NCI-H2029 treated with DMSO at 0.1 percent for 48 hours (cell line): ENCODE measurements around the gene UTP4.
"Not testable (repeated sequence)": the region's sequence is repeated elsewhere in the genome, so short reads cannot be mapped to it uniquely, and the experiment has no call there.

ENCODE experiments used
- DNase-seq: peaks from one replicate; lab custom pipeline; 2025; lab: John Stamatoyannopoulos, UW

Gene UTP4

GRCh38 chr16:69131167-69131838 is 1.1 kb upstream of the UTP4 start:
- DNase-seq, result no peak

DNA sequence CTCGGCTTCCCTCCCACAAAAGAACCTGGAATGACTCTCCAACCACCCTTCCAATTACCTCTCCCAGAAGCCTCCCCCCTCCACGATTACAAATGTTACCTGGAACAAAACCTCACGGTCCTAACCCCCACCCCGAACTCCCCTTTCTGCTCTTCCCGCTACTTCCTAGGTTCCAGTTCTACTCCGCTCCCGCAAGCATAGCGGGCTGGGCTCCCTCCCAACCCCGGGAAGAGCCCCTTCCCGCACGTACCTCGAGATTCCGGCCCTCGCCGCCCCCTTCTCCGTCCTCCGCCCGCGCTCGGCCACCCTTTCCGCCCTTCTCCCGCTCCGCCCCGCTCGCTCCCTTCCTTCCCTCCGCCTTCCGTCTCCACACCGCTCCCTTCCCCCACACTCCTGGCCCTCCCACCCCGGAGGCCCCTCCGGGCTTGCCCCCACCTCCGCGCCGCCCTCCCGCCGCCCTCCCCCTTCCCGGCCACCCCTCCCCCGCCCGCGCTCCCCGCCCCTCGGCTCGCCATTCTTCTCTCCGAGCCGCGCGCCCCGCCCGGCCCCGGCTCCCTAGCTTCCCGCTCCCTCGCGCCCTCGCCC is 518 bp upstream of the UTP4 start:
- no peak for DNase-seq

DNA sequence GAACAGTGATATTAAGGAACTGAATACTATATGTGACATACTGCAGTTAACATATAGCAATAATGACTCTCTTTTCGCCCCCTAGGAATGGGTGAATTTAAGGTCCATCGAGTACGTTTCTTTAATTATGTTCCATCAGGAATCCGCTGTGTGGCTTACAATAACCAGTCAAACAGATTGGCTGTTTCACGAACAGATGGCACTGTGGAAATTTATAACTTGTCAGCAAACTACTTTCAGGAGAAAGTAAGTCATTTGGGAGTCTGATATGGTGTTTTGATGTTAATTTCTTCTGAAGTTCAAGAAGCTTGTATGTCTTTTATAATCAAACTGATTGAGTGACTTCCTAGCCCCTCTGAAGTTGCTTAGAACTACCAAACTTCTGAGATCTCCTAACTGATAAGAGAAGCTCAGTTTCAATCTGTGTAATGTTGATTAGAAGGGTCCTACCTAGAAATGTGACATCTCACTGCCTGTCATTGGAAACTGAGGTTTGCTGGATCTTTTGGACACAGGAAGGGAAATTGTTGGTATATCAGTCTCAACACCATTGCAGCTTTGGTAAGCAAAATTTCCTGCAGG is 1.0 kb downstream of the UTP4 start:
- no peak for DNase-seq

DNA sequence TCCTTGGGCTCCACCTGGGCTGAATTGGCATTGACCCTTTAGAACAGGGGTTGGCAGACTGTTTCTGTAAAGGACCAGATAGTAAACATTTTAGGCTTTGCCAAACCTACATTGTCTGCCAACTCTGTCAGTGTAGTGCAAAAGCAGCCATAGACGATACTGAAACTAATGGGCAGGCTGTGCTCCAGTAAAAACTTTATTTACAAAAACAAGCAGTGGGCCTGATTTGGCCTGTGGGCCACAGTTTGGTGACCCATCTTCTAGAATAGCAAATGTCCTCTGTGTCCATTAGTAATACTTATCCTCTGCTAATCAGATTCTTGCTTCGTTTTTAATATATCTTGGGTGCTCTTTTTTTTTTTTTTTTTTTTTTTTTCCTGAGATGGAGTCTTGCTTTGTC is 6.2 kb downstream of the UTP4 start:
- no peak for DNase-seq

DNA sequence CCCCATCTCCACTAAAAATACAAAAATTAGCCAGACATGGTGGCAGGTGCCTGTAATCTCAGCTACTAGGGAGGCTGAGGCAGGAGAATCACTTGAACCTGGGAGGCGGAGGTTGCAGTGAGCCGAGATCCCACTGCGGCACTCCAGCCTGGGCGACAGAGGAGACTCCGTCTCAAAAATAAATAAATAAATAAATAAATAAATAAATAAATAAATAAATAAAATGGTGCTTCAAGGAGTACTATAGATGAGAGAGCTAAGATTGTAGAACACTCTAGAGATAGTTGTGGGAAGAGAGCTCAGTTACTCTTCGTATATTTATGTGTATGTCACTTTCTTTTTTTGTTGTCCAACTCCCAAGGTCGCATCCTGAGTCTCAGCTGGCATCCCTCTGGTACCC is 7.0 kb downstream of the UTP4 start:
- not testable (repeated sequence) for DNase-seq

GRCh38 chr16:69141014-69141413 is 8.6 kb downstream of the UTP4 start:
- no peak for DNase-seq

DNA sequence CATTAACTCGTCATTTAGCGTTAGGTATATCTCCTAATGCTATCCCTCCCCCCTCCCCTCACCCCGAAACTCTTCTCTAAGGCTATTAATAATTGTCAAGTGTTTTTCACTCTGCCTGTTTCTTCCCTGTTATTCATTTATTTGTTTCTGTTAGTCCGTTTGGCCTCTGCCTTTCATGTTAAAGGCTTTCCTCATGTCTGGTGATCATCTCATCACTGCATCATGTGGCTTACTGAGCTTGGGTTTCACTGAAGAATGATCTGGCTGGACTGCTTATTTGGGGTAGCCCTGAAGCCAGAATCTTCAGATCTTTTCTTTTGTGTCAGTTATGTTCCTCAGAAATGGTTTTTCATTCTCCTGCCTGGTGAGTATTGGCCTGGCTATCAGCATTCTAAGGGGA is 9.5 kb downstream of the UTP4 start:
- DNase-seq, result no peak

- DNase-seq, result no peak
Measured at GRCh38 chr16:69143116-69143515, 10.7 kb downstream of the UTP4 start.

DNA sequence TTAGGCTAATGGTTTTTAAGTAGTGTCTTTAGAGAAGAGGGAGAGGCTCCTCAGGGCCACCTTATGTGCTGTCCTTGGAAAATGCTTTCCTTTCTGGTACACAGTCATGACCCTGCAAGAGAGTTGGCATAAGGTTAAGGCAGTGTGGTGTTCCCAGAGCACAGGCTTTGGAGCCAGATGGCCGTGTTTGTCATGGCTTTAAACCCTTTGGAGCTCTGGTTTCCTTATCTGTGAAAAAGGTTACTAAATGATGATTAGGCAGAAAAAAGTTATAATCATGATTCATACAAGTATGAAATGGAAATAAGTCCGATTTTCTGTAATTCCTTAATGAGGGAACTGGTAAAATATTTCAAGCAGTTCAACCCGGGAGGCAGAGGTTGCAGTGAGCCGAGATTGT is 13.2 kb downstream of the UTP4 start:
- DNase-seq, result no peak

GRCh38 chr16:69149621-69150020 is 17.2 kb downstream of the UTP4 start:
- not testable (repeated sequence) for DNase-seq

DNA sequence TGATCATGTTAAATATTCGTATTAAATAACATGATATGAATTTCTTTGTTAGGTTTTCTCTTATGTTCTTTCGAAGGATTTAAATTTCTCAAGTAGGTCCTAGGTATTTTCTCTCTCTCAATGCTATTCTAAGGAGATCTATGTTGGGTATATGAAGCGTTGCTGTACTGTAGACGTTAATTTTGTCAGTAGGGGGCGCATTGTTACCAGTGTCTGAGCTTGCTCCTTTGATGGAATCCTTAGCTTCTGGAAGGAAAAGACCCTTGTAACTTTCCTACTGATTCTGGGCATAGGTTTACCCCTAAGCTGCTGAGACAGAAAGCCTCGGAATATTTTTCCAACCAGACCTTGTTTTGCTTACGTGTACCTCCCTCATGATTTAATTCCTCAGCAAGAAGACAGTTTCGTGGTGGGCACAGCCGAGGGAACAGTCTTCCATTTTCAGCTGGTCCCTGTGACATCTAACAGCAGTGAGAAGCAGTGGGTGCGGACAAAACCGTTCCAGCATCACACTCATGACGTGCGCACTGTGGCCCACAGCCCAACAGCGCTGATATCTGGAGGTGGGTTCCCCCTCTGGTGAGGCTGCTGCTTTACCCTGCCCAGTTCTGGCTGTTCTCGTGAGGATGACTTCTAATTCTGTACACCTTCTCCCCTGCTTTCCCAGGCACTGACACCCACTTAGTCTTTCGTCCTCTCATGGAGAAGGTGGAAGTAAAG is 17.9 kb downstream of the UTP4 start:
- peak; percentile 27 for DNase-seq

- DNase-seq, result no peak
Measured at GRCh38 chr16:69157196-69157595, 24.7 kb downstream of the UTP4 start.

GRCh38 chr16:69160192-69160591 is 27.7 kb downstream of the UTP4 start:
- DNase-seq, result no peak

GRCh38 chr16:69165584-69165983 is 33.1 kb downstream of the UTP4 start:
- DNase-seq, result no peak

- no peak for DNase-seq
Measured at GRCh38 chr16:69166221-69166833, 33.9 kb downstream of the UTP4 start.

DNA sequence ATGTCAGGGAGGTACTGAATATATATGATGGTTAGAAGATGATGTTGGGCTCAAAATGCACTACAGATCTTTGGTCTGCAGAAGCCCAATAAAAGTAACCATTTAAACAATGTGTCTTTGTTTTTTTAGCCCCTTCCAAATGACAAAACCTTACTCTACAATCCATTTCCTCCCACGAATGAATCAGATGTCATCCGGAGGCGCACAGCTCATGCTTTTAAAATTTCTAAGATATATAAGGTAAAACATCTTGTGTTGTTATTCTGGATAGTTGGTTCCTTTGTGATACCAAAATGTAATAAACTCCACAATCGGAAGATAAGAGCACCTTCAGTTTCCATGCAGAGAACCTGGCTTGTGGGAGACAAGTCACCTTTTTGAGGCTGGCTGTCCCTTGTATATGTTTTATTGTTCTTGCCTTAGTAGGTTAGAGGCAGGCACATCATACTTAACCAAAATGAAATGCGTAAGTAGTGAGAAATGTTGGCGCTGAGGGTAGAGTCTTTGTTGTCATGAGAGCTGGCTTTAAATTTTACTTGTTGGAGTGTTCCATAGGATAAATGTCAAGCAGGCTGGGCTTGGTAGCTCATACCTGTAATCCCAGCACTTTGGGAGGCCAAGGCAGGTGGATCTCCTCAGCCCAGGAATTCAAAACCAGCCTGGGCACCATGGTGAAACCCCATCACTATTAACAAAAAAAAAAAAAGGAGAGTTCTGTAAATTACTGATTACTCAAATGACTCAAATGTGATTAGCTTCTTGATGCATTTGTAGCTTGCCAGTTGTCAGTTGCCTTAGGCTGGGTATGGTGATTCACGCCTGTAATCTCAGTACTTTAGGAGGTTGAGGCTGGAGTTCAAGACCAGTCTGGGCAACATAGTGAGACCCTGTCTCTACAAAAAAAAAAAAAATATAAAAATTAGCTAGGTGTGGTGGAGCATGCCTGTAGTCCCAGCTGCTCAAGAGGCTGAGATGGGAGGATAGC is 34.8 kb downstream of the UTP4 start:
- no peak for DNase-seq

DNA sequence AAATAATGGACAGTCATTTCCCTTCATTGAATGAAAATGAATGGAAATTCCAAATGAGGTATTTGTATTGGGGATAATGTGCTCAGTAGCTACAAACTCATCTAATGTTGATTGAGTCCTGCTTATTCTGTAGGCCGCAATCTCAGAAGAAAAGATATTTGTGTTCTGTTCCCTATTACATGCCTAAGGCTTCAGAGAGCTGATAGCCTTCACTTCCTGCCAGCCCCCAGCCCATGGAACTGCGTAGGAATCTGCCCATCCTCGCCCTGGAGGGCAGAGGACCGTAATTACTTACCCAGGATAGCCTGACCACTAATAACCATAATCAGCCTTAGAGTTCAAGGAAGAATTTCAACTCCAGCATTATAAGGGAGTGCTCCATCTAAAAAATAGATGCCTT is 36.6 kb downstream of the UTP4 start:
- DNase-seq, result no peak

- no peak for DNase-seq
Measured at GRCh38 chr16:69169607-69170352, 37.3 kb downstream of the UTP4 start.

DNA sequence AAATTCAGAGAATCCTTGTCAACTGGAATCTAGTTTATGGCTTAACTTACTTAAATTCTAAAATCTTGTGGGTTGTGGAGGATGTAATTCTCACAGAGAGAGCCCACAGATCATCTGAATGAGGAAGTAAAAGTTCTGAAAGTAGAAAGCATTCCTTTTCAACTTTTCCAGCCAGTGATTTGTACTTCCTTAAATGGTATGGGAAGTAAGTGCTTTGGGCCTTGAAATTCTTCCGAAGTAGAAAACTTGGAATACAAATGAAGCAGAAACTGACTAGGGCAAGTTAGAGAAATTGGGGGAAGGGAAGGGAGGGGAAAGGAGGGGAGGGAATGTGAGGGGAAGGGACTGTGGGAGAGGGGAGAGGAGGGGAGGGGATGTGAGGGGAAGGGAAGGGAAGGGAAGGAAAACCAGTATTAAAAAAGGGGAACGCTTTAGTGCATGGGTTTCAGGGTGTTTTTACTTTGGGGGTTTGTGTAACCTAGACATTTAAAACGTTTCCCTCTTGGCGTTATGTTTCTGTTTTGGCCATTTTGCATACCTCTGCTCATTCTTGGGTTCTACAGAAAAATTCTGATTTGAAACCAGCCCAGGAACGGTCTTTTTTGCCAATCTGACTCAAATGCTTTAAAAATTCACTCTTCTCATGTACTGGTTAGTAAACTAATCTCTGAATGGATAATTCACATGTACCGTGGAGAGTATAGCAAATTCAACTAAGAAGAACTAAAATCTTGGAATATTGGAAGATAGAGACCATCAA is 39.1 kb downstream of the UTP4 start:
- DNase-seq, result no peak
